D721Med (cell line): ENCODE measurements around the gene CDK14.

Source experiments
- DNase-seq: peaks from one replicate; pipeline ENCODE4 v3.0.0; 2011; ENCODE audit warnings: low spot score; ENCODE audit not compliant: insufficient read length
- FAIRE-seq: peaks from 2 replicates; lab custom pipeline; 2011; peaks lifted over from hg19 to GRCh38; lab: Jason Lieb, UNC
- TF ChIP-seq, protein P1 (sequence below): IDR thresholded peaks from 2 replicates; pipeline ENCODE4 v1.5.1; 2012; ENCODE audit warnings: mild to moderate bottlenecking, control low read depth; ENCODE audit not compliant: insufficient read depth; ENCODE audit errors: missing control alignments

The CDK14 gene

DNA sequence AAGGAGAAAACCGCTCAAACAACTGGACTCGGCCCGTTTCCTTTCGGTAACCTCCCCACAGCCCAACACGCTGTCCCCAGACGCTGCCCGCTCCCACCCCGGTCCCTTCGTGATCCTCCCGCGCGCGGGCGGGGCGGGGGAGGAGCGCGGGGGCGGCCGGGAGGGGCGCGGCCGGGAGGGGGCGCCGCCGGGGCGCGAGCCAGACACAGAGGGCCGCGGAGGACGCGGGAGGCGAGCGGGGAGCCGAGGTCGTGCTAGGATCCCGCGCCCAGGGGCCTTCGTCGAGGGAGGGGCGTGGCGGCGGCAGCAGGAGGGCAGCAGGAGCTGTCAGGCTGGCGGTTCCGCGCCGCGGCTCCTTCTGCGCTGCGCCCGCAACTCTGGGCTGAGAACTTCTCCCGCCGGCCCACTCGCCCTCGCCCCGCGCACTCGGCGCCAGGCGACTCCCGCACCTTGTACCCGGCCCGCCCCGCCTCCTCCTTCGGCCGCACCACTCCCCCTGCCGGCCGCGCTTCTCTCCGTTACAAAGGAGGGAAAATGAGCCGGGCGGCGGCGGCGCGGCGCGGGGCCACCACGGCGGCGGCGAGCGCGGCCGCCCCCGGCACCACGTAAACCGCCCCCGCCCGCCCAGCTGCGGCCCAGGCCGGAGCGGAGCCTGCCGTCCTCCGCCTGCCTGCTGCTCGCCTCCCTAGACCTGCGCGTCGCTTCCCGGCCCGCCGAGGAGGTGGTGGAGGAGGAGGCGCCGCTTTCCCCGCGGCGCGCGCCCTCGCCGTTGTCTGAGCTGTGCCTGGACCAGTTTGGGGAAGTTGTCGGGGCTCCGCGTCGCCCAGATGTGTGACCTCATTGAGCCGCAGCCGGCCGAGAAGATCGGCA is at the start of gene CDK14:
TSS of gene CDK14 (plus strand) at position 521 of the 870 bp plus-strand sequence. CDS start at position 828, 307 bp downstream.
- DNase-seq (peak; percentile 47), FAIRE-seq (no peak)
- TF ChIP-seq, protein P1, sequence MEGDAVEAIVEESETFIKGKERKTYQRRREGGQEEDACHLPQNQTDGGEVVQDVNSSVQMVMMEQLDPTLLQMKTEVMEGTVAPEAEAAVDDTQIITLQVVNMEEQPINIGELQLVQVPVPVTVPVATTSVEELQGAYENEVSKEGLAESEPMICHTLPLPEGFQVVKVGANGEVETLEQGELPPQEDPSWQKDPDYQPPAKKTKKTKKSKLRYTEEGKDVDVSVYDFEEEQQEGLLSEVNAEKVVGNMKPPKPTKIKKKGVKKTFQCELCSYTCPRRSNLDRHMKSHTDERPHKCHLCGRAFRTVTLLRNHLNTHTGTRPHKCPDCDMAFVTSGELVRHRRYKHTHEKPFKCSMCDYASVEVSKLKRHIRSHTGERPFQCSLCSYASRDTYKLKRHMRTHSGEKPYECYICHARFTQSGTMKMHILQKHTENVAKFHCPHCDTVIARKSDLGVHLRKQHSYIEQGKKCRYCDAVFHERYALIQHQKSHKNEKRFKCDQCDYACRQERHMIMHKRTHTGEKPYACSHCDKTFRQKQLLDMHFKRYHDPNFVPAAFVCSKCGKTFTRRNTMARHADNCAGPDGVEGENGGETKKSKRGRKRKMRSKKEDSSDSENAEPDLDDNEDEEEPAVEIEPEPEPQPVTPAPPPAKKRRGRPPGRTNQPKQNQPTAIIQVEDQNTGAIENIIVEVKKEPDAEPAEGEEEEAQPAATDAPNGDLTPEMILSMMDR = peak; percentile 44

DNA sequence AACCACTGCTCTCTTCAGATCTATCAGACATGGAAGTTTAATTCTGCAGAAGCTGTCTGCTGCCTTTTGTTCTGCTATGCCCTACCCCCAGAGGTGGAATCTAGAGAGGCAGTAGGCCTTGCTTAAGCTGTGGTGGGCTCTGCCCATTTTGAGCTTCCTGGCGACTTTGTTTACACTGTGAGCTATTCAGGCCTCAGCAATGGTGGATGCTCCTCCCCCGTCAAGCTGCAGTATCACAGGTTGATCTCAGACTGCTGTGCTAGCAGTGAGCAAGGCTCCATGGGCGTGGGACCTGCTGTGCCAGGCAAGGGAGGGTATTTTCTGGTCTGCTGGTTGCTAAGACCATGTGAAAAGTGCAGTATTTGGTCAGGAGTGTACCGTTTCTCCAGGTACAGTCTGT is 45.1 kb upstream of the CDK14 start:
- TF ChIP-seq, protein P1 = no peak
- DNase-seq (no peak), FAIRE-seq (no peak)

DNA sequence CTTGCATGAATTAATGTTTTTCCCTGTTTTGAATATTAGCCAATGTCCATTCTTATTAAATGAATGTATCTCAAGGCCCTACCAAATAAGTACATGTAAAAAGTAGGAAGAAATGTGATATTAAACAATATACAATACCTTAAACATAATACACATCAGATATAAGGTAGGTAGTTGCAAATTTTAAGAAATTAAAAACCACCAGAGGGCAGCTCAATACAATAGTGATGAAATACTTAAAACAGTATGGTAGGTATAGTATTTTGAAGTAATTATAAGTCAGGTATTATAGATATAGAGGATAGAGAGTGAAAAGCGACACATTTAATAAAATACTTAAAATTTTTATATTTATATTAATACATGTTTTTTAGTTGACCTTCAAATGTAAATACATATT is 43.6 kb upstream of the CDK14 start:
- TF ChIP-seq, protein P1 = peak; percentile 34
- FAIRE-seq = no peak
- DNase-seq = no peak

DNA sequence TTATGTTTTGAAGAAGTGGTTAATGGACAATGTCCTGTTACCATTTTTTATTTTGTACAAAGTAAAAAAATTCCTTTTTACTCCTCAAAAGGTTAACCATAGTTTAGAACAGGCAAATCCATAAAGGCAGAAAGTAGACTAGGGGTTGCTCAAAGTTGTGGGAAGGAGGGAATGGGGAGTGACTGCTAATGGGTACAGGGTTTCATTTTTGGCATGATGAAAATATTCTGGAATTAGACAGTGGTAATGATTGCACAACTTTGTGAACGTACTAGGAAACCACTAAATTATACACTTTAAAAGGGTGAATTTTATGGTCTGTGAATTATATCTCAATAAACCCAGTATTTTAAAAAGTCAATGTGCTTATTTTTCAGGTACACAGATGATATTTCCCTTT is 35.4 kb upstream of the CDK14 start:
- DNase-seq (no peak), FAIRE-seq (no peak)
- TF ChIP-seq, protein P1 = no peak

DNA sequence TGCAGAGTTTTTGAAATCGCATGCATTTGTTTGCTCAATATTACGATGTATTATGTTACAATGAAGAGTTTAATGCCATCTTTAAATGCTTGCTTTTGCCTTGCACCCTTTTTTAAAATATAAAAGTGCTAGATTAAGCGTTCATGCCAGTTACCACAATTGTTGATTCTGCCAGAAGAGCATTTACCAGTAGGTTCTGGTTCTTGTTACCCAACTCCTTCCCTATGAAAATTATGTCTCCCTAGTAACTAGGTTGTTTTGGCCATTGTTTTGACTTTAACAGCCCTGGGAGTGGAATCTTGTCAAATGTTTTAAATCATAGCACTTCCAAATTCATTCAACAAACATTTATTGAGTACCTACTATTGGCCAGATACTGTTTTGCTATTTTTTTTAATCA is 32.8 kb upstream of the CDK14 start:
- TF ChIP-seq, protein P1 = no peak
- DNase-seq = no peak
- no peak for FAIRE-seq

DNA sequence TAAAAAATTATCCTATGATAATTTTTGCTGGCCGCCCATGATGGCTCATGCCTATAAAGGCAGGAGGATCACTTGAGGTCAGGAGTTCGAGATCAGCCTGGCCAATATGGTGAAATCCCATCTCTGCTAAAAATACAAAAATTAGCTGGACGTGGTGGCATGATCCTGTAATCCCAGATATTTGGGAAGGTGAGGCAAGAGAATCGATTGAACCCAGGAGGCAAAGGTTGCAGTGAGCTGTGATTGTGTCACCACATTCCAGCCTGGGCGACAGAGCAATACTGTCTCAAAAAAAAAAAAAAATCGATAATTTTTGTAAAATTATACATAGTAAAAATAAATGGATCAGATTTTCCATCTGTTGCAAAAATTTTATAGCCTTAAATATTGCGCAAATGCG is 31.7 kb upstream of the CDK14 start:
- DNase-seq (no peak), FAIRE-seq (no peak)
- TF ChIP-seq, protein P1 = no peak

DNA sequence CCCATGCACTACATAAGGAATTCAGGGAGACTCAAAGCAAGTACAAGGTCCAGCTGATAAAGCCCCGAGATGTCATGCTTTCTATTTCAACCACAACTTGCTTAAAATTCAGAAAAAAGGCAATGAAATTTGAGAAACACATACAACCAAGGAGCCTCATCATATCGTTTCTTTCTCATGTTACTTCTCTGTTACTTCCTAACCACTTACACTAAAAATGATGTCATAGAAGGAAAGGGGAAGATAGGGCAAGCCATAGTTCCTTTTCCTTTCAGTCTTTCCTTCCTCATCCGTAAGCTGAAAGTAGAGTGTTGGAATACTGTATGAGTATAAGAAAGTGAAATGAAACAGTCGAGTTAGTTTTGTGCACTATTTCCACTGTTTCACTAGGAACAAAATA is 27.9 kb upstream of the CDK14 start:
- TF ChIP-seq, protein P1 = no peak
- FAIRE-seq = no peak
- no peak for DNase-seq
